ENCODE results near the gene TRPV4.
A peak's percentile ranks its signal among the peaks of the same experiment; 100 is the strongest.

Gene TRPV4

DNA sequence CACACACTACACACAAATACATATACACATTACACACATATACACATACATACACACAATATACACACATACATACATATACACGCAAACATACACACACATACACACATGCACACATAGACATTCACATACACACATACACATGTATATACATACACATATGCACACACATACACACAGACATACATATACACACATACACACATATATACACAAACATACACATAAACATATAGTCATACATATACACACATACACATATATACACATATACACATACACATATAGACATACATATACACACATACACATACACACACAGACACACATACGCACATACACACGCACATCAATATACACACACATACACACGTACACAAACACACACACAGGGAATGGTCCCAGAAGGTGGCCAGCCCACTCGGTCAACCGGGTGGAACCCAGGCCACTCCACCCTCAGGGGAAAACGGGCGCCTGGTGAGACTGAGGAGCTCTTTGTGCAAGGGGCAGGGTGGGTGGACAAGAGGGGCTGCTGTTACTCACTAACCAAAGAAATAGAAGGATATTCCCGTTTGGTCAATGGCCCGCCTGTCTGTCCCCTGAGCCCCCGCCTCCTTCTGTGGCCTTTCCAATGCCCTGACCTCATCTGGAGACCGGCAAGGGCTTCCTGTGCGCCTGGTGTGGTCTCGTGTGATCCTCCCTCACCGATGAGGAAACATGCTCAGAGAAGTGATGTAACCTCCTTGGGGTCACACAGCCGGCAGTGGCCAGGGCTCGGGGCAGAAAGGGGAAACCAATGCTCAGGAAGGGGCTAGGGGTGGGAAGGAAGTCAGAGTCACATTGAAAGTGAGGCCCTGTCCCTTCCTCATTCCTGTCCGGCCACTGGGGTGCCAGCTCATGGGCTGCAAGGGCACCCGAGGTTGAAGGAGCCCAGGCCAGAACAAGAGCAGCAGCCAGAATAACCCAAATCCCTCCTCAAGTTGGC lies 5.3 kb downstream of the TRPV4 start:
- no peak for DNase-seq

DNA sequence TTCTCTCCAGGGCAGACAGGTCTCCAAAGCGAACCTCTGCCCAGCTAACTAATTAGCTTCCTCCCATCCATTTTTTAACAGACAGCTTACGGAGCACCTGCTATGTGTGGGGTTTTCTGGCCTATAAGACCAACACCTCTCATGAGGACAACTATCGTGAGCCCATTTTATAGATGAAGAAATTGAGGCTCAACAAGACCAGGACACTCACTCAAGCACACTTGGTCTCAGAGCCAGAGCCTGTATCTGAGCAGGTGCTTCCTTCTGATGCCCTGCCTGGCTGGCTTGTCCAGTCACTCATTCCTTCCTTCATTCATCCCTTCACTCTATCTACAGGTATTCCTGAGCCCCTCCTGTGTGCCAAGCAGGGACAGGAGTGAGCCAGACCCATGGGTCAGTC lies 6.1 kb downstream of the TRPV4 start:
- no peak for DNase-seq

DNA sequence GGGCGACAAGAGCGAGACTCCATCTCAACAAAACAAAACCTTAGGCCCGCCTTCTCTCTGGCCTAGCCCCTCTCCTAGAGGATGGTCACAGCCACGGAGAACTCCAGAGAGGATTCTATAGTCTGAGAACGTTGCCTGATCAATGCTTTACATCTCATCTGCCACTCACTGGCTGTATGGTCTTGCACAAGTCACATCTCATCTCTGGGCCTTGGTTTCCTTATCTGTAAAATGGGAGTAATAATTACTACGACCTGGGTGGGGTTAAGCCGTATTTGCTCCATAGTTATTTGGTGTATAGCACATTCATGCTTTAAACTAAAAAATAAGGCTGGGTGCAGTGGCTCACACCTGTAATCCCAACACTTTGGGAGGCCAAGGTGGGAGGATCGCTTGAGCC lies 8.5 kb downstream of the TRPV4 start:
- DNase-seq: no peak

DNA sequence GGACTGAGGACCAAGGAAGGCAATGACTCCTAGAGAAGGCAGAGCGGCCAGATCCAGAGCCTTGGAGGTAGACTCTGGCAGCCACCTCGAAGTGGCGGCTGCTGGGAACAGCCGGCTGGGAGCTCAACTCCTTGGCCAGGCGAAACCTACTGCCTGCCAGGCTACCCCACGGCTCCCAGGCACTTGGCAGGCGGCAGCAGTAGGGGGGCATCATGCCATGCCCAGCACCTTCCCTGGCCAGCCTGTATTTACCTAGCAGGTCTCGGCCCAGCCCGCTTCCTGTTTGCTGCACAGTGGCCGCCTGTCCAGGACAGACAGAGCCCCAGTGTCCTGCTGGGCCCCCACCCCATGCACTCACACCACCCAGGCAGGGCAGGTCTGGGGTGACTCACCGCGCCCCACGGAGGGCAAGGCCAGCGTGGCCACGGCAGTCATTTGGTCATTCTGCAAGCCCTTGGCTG lies 10.2 kb downstream of the TRPV4 start:
- DNase-seq: peak; percentile 69

DNA sequence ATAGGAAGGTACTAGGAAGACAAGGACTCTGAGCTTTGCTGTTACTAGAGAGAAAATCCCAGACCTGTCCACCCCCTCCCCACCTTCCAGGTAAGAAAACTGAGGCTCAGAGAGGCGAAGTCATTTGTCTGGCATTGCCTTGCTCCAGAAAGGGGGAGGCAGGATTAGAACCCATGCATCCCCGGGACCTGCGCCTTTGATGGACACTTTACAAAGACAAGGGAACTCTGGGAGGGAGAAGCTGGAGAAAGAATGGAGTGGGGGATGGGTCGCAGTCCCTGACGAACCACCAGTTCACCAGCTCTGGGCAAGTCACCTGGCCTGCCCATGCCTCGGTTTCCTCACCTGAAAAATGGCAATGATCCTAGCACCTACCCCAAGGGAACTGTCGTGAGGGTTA lies 10.8 kb downstream of the TRPV4 start:
- no peak for DNase-seq

DNA sequence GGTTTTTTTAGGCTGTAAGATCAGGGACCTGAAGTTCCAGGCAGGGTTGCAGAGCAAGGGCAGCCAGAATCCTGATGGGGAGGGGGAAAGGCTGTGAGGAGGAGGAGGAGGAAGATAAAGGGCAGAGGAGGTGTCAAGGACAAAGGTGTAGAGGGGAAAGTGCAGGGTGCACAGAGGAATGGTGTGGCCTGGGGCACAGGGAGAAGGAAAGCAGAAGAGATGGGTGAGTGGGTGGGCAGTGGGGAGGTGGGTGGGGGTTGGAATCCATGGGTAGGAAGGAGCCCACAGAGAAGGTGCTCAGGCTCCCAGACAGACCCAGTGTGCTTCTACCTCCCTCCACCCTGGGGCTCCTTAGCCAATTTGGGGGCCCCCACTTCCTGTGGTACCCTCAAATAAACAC lies 11.2 kb downstream of the TRPV4 start:
- no peak for DNase-seq

DNA sequence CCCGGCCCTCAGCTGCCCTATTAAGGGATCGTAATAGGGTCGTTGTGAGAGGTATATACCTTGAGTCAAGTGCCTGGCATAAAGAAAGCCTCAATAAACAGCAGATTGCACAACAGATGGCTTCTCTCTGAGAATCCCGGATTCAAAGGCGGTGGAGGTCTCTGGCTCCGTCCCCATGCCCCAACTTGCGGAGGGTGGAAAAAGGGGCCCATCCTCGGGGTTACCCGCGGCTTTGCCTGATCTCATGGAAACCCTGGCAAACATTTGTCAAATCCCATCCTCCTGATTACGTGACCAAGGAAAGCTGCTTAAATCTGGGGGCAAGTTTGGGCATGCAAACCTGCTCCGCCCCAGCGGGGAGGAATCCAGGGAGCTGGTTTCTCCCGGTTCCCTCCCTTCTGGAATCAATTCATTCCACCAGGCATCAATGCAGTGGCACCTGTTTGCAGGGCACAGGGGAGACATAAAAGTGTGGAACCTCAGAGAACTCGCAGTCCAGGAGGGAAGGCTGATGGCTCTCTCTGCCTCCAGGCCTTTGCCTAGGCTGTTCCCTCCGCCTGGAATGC lies 12.3 kb downstream of the TRPV4 start:
- no peak for DNase-seq

DNA sequence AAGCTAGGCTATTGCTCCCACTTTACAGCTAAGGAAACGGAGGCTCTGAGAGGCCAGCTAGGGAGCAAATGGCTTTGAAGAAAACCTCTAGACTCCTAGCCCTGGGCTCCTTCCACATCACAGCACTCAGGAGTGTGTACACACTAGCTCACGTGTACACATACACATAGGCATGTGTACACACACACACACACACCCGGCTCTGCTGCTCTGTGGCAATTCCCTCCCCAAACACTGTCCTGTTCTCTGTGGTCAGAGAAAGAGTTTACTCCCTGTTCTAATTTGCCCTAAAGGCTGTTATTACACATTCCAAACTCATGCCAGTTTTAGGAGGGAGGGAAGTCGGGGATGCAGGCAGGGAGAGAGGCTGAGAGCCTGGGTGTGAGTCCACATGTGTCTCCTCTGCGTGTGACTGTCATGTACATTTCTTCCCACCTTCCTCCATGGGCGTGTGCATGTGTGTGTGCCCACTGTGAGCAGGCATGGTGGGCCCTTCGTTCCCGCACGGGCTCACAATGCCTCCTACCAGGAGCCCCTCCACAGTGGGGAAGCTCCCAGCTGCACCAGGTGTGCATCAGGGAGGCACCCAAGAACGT lies 14.2 kb downstream of the TRPV4 start:
- no peak for DNase-seq

DNA sequence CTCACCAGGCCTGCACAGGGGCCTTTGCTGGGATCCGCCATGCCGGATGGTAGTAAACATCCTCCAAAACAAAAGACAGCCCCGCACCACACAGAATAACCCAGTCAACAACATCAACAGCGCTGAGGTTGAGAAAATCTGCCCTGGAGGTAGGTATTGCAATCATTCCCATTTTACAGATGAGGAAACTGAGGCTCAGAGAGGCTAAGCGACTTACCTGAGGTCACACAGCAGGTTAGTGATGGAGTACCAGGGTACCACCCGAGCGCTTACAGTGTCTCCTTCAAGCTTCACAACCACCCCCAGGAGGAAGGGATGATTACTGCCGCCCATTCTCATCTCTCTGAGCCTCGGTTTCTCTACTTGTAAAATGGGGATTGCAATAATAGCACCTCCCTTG lies 14.9 kb downstream of the TRPV4 start:
- DNase-seq: no peak

DNA sequence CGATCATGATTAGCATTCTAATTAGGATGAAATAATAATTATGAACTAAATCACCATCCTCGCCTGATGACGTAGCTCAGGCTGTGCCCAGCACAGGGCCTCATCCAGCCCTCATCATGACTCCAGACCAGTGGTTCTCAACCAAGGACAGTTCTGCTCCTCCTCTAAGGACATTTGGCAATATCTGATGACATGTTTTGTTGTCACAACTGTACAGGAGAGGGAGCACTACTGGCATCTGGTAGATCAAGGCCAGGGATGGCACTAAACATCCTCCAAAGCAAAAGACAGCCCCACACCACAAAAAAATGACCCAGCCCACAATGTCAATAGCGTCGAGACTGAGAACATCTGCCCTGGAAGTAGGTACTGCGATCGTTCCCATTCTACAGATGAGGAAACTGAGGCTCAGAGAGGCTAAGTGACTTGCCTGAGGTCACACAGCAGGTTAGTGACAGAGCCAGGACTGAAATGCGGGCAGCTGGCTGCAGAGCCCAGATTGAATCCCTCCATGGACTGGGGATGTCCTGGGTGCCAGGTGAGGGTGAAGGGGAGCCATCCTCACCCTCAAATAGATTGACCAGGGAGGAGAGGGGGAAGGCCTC lies 15.5 kb downstream of the TRPV4 start:
- DNase-seq: no peak

DNA sequence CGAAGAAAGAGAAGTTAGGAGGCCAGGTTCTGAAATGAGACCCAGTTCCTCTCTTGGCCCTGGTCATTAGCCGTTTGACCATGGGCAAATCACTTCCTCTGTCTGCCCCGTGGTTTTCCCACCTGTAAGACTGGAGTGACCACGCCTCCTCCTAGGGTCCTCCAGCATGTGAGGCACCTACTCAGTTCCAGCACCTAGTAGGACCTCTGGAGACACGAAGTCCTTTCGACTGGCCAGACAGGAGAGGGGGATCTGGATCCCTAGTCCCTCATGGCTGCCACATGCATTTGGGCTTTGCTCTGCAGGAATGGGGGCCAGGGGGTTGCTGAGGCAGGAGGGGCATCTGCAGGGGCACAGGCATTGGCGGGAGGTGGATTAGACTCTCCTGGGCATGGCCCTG lies 16.3 kb downstream of the TRPV4 start:
- no peak for DNase-seq

DNA sequence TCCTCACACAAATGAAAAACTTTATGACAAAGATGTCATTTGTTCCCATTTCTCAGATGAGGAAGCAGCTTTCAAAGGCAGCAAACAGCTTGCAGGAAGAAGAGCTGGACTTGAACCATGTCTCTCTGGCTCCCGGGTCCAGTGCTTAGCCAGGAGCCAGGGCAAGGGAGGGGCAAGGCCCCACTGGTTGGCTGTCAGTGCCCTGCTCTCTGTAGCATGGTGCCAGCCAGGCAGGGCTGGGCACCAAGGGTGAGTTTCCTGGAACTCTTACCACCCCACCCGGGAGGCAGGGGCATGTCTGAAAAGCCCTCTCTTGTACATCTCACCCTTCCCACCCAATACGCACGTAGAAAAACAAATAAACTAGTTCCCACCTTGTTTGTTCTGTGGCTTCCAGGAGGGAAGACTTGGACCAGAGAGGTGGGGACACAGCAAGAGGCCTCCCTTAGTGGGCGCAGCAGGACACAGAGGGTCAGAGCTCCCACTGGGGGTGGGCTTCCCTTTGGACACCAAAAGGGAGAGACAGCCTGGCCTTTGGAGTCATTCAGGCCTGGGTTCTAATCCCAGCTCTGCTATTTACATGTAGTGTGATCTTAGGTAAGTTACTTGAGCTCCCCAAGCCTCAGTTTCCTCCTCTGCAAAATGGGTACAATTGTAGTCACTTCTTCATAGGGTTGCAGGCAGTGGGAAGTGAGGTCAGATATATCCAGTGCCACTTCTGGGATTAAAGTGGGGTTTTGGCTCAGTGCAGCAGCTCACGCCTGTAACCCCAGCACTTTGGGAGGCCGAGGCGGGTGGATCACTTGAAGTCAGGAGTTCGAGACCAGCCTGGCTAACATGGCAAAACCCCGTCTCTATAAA lies 17.2 kb downstream of the TRPV4 start:
- no peak for DNase-seq

DNA sequence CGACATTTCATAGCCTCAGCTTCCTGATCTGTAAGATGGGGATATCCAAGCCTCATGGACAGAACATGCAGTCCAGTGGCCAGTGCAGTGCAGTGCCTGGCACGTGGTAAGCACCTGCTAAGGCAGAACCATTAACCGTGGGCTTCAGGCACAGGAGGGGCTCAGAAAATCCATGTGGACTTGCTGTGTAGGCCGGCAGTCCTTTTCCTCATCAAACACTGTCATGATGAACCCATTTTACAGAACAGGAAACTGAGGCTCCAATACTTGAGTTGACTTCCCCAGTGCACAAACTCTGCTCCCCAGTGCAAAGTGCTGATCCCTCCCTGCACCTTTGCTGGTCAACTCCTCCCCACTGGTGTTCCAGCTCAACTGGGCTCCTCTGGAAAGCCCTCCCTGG lies 18.0 kb downstream of the TRPV4 start:
- no peak for DNase-seq

DNA sequence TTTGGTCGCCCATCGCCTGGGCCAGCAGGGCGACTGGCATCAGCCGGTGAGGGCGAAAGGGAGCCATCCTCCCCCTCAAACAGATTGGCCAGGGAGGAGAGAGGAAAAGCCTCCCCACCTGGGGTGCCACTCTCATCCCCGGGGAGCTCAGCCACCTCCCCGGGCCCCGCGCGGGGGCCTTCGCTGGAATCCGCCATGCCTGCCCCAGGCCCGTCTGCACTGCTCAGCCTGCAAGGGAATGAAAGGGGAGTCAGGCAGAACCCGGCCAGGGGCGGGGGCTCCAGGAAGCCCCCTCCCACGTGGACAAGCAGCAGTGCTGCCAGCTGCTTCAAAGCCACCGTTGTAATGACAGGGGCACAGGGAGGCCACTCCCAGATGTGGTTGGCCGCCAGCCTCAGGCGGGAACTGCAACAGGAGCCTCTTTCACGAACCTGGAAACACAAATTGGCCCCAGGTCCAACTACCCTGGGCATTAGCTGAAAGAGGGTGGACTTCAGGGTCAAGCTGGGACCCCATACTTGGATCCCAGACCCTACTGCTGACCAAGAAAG lies 18.5 kb downstream of the TRPV4 start:
- DNase-seq: peak; percentile 63

DNA sequence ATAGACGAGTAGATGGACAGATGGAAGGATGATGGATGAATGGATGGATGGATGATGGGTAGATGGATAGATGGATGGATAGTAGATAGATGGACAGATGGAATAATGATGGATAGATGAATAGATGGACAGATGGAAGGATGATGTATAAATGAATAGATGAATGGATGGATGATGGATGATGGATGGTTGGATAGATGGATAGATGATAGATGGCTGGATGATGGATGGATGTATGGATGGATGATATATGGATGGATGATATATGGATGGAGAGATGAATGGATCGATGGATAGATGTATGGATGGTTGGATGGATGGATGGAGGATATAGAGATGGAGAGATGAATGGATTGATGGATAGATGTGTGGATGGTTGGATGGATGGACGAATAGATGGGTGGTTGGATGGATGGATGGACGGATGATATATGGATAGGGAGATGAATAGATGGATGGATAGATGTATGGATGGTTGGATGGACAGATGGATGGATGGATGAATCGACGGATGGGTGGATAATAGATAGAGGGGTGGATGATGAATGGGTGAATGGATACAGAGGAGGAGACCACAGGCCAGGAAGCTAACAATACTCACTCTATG lies 19.3 kb downstream of the TRPV4 start:
- DNase-seq: no peak

DNA sequence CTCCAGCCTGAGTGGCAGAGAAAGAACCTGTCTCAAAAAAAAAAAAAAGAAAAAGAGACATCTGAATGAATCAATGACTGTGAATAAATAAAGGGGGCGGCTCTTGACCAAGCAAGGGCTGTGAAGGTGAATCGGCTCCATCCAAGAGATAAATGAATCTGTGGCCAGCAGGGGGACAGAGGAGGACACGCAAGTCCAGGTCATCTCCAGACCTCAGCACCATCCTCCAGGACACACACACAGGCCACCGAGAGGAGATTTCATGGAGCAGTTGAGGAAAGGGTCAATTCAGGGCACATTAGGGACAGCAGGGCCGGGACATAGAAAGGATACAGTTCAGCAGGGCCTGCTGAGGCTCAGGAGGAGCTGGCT lies 21.6 kb downstream of the TRPV4 start:
- DNase-seq: no peak

DNA sequence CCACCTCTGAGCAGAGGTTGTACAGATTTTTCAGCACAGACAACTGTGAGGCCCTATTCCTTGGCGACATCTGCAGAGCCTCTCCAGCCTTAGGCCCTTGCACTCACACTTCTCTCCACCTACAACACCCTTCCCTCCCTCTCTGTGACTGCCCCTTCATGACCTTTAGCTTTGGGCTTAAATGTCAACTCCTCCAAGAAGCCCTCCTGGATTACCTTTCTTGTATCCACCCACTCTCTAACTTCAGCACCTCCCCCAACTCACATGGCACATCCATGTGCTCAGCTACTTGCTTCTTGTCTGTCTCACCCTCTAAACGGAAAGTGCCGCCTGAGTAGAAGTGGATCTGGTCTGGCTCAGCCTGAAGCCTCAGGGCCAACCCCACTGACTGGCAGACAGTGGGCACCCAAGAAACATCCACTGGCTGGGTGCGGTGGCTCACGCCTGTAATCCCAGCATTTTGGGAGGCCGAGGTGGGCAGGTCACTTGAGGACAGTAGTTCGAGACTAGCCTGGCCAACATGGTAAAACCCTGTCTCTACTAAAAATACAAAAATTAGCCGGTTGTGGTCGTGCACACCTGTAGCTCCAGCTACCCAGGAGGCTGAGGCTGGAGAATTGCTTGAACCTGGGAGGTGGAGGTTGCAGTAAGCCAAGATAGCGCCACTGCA lies 22.1 kb downstream of the TRPV4 start:
- DNase-seq: no peak

DNA sequence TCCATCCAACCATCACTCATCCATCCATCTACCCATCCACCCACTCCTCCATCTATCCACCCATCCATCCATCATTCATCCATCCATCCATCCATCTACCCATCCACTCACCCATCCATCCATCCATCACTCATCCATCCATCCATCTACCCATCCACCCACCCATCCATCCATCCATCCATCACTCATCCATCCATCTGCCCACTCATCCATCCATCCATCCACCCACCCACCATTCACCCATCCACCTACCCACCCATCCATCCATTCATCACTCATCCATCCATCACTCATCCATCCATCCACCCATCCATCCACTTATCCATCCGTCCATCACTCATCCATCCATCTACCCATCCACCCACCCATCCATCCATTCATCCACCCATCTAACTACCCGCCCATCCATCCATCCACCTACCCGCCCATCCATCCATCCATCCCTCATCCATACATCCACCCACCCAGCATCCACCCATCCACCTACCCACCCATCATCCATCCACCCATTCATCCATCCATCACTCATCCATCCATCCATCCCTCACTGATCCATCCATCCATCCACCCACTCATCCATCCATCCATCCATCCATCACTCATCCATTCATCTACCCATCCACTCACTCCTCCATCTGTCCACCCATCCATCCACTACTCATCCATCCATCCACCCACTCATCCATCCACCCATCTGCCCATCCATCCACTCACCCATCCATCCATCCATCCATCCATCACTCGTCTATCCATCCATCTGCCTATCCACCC lies 24.1 kb downstream of the TRPV4 start:
- no peak for DNase-seq

DNA sequence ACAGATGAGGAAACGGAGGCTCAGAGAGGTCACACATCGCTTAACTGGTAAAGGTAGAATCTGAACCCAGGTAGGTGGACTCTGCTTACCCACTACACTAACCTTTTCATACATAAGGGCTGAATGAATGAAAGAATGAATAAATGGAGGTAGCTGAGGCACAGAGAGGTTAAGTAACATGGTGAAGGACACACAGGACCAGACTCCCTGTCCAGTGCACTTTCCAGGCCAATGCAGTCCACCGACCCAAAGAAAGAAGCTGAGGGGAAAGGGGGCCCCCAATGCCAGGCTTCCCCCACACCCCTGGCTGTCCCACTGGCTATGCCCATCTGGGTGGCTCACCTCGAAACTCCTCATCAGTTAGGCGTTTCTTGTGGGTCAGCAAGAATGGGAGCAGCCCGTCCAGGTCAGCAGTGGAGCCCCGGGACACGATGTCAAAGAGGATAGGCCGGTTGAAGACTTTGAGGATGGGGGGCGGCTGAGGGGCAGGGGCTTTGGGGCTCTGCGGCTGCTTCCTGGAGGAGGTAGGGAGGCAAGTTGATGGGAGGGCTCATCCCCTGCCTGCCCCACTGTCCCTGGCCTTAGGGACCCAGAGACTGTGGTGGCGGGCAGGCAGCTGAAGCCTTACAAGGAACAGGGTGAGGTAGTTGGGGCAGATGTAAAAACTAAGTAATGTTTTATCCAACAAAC lies 25.1 kb downstream of the TRPV4 start:
- no peak for DNase-seq

Measured in right forelimb (tissue), 1 donor.